ACC112 (cell line): ENCODE results near the gene RETREG1.
A peak's percentile ranks its signal among the peaks of the same experiment; 100 is the strongest.
"Not testable (repeated sequence)": the region's sequence is repeated elsewhere in the genome, so short reads cannot be mapped to it uniquely, and the experiment has no call there.

Source experiments
- H2AFZ ChIP-seq: fragments of 200-600 bp; sonication (generic); one replicate; pipeline ENCODE4 v1.6.0; 2017; ENCODE audit warnings: antibody characterized with exemption, low read length; ENCODE audit not compliant: unreplicated experiment
- H3K27ac ChIP-seq: fragments of 200-600 bp; sonication (generic); 2 replicates; pipeline ENCODE4 v1.5.1; 2014; ENCODE audit warnings: low read depth, mild to moderate bottlenecking, antibody characterized with exemption, low read length, moderate library complexity
- H3K27me3 ChIP-seq: fragments of 200-600 bp; sonication (generic); 2 replicates; pipeline ENCODE4 v1.6.1; 2014; ENCODE audit warnings: mild to moderate bottlenecking, antibody characterized with exemption, low read length, moderate library complexity, mixed read lengths; ENCODE audit not compliant: insufficient read depth
- H3K36me3 ChIP-seq: fragments of 200-600 bp; sonication (generic); 2 replicates; pipeline ENCODE4 v1.6.1; 2016; ENCODE audit warnings: mild to moderate bottlenecking, antibody characterized with exemption, low read length, moderate library complexity, mixed read lengths; ENCODE audit not compliant: insufficient read depth
- H3K4me1 ChIP-seq: fragments of 200-600 bp; sonication (generic); one replicate; pipeline ENCODE4 v1.6.1; 2016; ENCODE audit warnings: low read length, mixed read lengths; ENCODE audit not compliant: insufficient read depth, unreplicated experiment, control insufficient read depth
- H3K4me3 ChIP-seq: fragments of 200-600 bp; sonication (generic); 2 replicates; pipeline ENCODE4 v1.5.1; 2014; ENCODE audit warnings: mild to moderate bottlenecking, low read depth, low read length
- H3K79me2 ChIP-seq: fragments of 200-600 bp; sonication (generic); one replicate; pipeline ENCODE4 v1.6.0; 2016; ENCODE audit warnings: low read length; ENCODE audit not compliant: control insufficient read depth, unreplicated experiment, insufficient read depth

RETREG1 gene

DNA sequence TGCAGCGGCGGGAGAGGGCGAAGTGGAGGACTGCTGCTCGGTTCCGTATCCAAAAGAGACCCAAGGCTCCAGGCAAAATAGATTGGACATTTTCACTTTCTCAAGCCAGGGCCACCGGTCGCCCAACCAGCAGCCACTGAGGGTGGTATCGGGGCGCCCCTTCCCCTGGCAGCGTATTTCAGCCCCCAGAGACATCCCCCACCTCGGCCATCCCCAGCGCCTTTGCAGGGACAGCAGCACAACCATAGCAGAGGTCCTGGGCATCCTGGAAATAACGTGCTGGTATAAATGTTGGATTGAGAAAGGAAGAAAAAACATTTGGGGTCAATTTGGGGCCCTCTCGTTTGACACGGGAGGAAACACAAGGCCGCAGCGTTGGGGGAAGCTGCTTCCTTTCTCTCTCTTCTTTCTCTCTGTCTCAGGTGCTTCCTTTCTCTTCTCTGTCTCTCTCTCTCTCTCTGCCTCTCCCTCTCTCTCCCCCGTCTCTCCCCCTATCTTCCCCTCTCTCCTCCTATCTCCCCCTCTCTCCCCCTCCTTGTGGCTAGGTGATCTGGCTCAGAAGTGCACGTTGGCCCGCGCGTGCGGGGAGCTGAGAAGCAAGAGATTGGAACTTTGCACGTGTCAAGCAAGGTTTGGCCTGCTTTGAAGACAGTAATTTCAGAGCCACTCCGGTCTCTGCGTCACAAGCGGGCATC lies 624 bp upstream of the RETREG1 start:
- H3K4me1 ChIP-seq, result no peaks in the 10 kb centered on the region
- H3K79me2 ChIP-seq, result no peaks in the 10 kb centered on the region
- no peaks in the 10 kb centered on the region for H3K36me3 ChIP-seq
- peak overlapping the region; percentile 79 for H3K4me3 ChIP-seq
- peak overlapping the region; percentile 21 for H2AFZ ChIP-seq
- H3K27me3 ChIP-seq, result peaks cover 85% of the 10 kb centered on the region
- H3K27ac ChIP-seq, result no peak overlapping the region

- Histone ChIP-seq H3K4me1 (no peaks in the 10 kb centered on the region), H2AFZ (peak overlapping the region; percentile 21), H3K79me2 (no peaks in the 10 kb centered on the region)
Measured at GRCh38 chr5:16615741-16616535, 859 bp downstream of the RETREG1 start.

GRCh38 chr5:16612007-16612406 lies 4.8 kb downstream of the RETREG1 start:
- Histone ChIP-seq H3K4me1 (no peaks in the 10 kb centered on the region), H3K27me3 (peaks cover 49% of the 10 kb centered on the region), H3K79me2 (no peaks in the 10 kb centered on the region), H3K4me3 (no peak overlapping the region), H2AFZ (no peak overlapping the region), H3K36me3 (no peaks in the 10 kb centered on the region), H3K27ac (no peak overlapping the region)

More at GRCh38 chr5:16615741-16616535, 859 bp downstream of the RETREG1 start:
- no peak overlapping the region for H3K27ac ChIP-seq
- no peaks in the 10 kb centered on the region for H3K36me3 ChIP-seq
- H3K27me3 ChIP-seq, result peaks cover 70% of the 10 kb centered on the region
- H3K4me3 ChIP-seq, result peak overlapping the region; percentile 79

GRCh38 chr5:16610896-16611295 lies 5.9 kb downstream of the RETREG1 start:
- not testable (repeated sequence) for H3K4me1 ChIP-seq, H3K36me3 ChIP-seq, H3K4me3 ChIP-seq, H2AFZ ChIP-seq, H3K27ac ChIP-seq, H3K79me2 ChIP-seq
- H3K27me3 ChIP-seq, result peaks cover 50% of the 10 kb centered on the region

GRCh38 chr5:16609412-16609811 lies 7.4 kb downstream of the RETREG1 start:
- H3K79me2 ChIP-seq, result no peaks in the 10 kb centered on the region
- no peak overlapping the region for H2AFZ ChIP-seq
- no peak overlapping the region for H3K4me3 ChIP-seq
- H3K36me3 ChIP-seq, result no peaks in the 10 kb centered on the region
- H3K27ac ChIP-seq, result no peak overlapping the region
- peaks cover 56% of the 10 kb centered on the region for H3K27me3 ChIP-seq
- H3K4me1 ChIP-seq, result no peaks in the 10 kb centered on the region

DNA sequence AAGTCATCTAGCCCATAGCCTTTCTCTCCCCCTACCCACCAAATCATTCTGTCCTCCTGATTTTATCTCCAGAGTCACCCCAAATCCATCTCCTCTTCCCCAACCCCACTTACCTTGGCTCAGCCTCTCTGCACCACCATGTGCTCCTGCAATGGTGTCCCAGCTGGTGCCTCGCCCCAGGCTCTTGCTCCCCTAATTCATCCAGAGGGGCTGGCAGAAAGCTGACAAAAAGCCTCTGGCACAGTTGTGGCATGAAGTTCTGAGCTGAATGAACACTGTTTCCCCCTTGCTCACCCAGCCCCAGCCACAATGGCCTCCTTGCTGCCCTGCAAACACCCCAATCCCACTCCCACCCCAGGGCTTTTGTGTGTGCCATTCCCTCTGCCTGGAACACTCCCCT lies 10.2 kb downstream of the RETREG1 start:
- Histone ChIP-seq H3K36me3 (no peaks in the 10 kb centered on the region), H3K4me3 (no peak overlapping the region), H3K4me1 (no peaks in the 10 kb centered on the region), H3K27me3 (peaks cover 46% of the 10 kb centered on the region), H3K27ac (no peak overlapping the region), H3K79me2 (no peaks in the 10 kb centered on the region), H2AFZ (no peak overlapping the region)

DNA sequence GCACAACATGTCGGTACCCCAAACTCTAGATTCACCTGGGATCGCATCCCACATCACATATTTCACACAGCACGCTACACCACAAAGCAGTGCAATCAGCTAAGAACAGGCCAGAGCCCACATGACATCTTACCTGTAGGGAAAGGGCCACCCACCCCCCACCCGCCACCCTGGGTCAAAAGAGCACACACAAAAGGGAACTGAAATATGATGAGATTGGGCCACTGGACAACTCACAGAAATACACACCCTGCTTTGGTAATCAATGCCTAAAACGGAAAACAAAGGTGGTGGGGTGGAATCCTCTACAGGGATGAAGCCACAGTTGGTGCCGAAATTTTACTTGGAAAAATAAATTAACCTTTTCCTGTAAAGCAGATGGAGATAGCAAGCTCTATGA lies 13.1 kb downstream of the RETREG1 start:
- Histone ChIP-seq H3K79me2 (no peaks in the 10 kb centered on the region), H2AFZ (no peak overlapping the region), H3K27me3 (peaks cover 33% of the 10 kb centered on the region), H3K4me3 (no peak overlapping the region), H3K27ac (no peak overlapping the region), H3K36me3 (no peaks in the 10 kb centered on the region), H3K4me1 (peaks cover 6% of the 10 kb centered on the region)

- peaks cover 33% of the 10 kb centered on the region for H3K27me3 ChIP-seq
- no peak overlapping the region for H2AFZ ChIP-seq
- H3K36me3 ChIP-seq, result no peaks in the 10 kb centered on the region
- H3K4me1 ChIP-seq, result peaks cover 6% of the 10 kb centered on the region
- H3K79me2 ChIP-seq, result no peaks in the 10 kb centered on the region
- no peak overlapping the region for H3K4me3 ChIP-seq
- H3K27ac ChIP-seq, result no peak overlapping the region
Measured at GRCh38 chr5:16603295-16603694, 13.5 kb downstream of the RETREG1 start.

DNA sequence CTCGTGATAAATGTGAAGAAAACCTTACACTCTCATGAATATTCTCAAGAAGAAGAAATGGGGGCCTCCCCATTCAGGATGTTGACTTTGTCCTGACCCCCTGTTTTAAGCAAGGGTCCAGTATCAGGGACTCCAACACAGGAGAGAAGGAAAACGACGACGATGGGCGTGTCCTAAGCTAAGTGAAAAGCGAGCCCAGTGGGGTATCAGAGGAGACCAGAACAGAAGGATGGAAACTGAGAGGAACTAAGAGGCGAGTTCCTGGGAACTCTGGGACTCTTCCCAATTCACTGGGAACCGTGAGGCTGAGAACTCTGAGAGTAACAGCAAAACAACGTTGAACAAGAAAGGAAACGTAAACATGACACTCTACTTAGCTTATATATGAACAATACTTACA lies 14.6 kb downstream of the RETREG1 start:
- Histone ChIP-seq H3K27ac (no peak overlapping the region), H3K4me1 (peaks cover 6% of the 10 kb centered on the region), H3K27me3 (peaks cover 34% of the 10 kb centered on the region), H3K36me3 (no peaks in the 10 kb centered on the region), H3K79me2 (no peaks in the 10 kb centered on the region), H3K4me3 (no peak overlapping the region), H2AFZ (no peak overlapping the region)

DNA sequence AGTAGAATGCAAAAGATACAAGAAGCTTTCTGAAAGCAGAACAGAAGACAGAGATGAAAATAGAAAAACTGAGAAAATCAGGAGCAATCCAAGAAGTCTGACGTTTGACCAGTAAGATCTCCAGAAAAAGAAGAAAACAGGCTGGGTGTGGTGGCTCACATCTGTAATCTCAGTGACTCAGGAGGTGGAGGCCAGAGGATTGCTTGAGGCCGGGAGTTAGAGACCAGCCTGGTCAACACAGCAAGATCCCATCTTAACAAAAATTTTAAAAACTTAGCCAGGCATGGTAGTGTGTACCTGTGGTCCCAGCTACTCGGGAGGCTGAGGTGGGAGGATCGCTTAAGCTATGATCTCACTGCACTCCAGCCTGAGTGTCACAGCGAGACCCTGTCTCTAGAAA lies 15.9 kb downstream of the RETREG1 start:
- Histone ChIP-seq H2AFZ (peak overlapping the region; percentile 59), H3K4me1 (peaks cover 6% of the 10 kb centered on the region), H3K27ac (no peak overlapping the region), H3K36me3 (no peaks in the 10 kb centered on the region), H3K79me2 (no peaks in the 10 kb centered on the region), H3K27me3 (peaks cover 33% of the 10 kb centered on the region), H3K4me3 (no peak overlapping the region)

- H2AFZ ChIP-seq, result peak overlapping the region; percentile 59
- H3K27ac ChIP-seq, result no peak overlapping the region
- H3K4me1 ChIP-seq, result peaks cover 6% of the 10 kb centered on the region
- H3K36me3 ChIP-seq, result no peaks in the 10 kb centered on the region
- H3K79me2 ChIP-seq, result no peaks in the 10 kb centered on the region
- peaks cover 27% of the 10 kb centered on the region for H3K27me3 ChIP-seq
- H3K4me3 ChIP-seq, result peak overlapping the region; percentile 5; the same call in 1 of the 2 replicates
Measured at GRCh38 chr5:16600397-16600796, 16.4 kb downstream of the RETREG1 start.
